Sigmoid colon (tissue), 4 donors: ENCODE results near the gene PYGB.

Source experiments
- EP300 ChIP-seq, 4 donors: sonication (generic); formaldehyde crosslinking; IDR thresholded peaks; one replicate each; pipeline ENCODE4 v1.6.1; 2017; ENCODE audit warnings: antibody characterized with exemption in 4 of 4
- POLR2AphosphoS5 ChIP-seq, 4 donors: sonication (generic); formaldehyde crosslinking; IDR thresholded peaks; one replicate each; pipeline ENCODE4 v1.6.1; 2017; ENCODE audit warnings: antibody characterized with exemption in 4 of 4
- TF ChIP-seq, protein P1 (sequence below), 4 experiments: fragments of 450-650 bp in 3 of 4; fragments of 200-600 bp in 1 of 4; IDR thresholded peaks; one replicate each; pipeline ENCODE4 v1.5.1; 2016 to 2019; ENCODE audit warnings: antibody characterized with exemption in 4 of 4, mild to moderate bottlenecking in 3 of 4, moderate library complexity in 2 of 4

DNA sequence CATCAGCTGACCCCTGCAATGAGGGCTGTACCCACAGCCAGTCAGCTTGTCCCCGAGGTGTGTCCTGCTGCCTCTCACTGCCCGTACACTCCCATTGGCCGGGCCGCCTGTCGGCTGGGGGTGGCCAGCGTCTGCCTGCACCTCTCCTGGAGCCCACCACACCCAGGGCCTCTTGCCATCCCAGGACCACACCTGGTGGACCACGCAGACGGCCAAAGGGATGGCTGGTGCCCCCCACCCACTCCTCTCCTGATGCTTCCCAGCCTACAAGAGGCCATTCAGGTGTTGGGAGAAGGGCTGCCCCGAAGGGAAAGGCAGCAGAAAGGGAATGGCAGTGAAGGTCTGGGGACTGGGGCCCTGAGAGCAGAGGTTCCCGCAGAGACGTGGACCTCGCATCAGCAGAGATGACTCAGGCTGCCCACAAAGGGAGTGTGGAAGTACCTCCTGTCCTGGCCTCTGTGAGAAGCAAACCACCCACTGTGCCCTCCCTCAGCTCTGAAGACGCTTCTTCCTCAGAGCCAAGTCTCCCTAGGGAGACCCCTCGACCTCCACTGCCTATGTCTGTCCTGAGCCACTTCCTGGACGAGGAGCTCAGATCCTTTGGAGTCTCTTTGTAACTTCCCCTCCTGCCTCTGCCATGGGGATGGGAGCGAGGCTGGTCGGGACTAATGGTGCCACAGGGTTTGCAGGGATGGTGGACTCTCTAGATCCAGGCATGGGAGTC, 60.9 kb downstream of the PYGB start:
- TF ChIP-seq EP300 (IDR thresholded peaks at IDR 0.05) (no peak), POLR2AphosphoS5 (IDR thresholded peaks at IDR 0.05) (no peak)
- TF ChIP-seq, protein P1, sequence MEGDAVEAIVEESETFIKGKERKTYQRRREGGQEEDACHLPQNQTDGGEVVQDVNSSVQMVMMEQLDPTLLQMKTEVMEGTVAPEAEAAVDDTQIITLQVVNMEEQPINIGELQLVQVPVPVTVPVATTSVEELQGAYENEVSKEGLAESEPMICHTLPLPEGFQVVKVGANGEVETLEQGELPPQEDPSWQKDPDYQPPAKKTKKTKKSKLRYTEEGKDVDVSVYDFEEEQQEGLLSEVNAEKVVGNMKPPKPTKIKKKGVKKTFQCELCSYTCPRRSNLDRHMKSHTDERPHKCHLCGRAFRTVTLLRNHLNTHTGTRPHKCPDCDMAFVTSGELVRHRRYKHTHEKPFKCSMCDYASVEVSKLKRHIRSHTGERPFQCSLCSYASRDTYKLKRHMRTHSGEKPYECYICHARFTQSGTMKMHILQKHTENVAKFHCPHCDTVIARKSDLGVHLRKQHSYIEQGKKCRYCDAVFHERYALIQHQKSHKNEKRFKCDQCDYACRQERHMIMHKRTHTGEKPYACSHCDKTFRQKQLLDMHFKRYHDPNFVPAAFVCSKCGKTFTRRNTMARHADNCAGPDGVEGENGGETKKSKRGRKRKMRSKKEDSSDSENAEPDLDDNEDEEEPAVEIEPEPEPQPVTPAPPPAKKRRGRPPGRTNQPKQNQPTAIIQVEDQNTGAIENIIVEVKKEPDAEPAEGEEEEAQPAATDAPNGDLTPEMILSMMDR (IDR thresholded peaks at IDR 0.05), result no peak
